ENCODE results near the gene PRMT1. TPM values are rescaled to one million over a fixed set of nuclear protein-coding genes. Genes with fewer than 3 reads are reported as not detected.

PRMT1 gene
- total RNA-seq, 1 experiment from 2014 or later = 527 TPM

DNA sequence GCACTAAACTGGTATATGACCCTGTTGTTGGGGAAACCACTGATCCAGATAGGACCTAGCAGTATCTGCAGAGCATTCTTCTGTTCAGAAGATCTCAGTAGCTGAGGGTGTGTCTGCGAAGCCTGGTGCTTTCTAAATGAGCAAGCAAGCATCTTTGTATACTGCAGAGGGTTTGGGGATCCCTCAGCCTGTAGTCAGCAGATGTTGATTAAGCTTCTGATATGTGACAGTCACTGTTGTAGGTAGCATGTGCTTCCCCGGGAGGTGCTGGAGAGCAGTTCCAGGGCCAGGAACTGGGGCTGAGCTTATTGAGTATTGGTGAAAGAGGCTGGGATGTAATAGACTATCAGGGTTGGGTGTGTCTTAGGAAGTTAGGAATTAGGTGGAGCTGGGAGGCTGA is 33.6 kb upstream of the PRMT1 start:
- POLR2A ChIA-PET = interaction anchor here (0.5 kb wide), 1 partner anchor 27 kb away, joined by 3 read pairs; no protein-coding TSS in a partner anchor
- H3K36me3 Mint-ChIP-seq = peaks cover 14% of the 10 kb centered on the region
- no peak for TF ChIP-seq NFATC4 (CRISPR knock-in tag; IDR thresholded peaks at IDR 0.05)
- TF ChIP-seq, protein P1, sequence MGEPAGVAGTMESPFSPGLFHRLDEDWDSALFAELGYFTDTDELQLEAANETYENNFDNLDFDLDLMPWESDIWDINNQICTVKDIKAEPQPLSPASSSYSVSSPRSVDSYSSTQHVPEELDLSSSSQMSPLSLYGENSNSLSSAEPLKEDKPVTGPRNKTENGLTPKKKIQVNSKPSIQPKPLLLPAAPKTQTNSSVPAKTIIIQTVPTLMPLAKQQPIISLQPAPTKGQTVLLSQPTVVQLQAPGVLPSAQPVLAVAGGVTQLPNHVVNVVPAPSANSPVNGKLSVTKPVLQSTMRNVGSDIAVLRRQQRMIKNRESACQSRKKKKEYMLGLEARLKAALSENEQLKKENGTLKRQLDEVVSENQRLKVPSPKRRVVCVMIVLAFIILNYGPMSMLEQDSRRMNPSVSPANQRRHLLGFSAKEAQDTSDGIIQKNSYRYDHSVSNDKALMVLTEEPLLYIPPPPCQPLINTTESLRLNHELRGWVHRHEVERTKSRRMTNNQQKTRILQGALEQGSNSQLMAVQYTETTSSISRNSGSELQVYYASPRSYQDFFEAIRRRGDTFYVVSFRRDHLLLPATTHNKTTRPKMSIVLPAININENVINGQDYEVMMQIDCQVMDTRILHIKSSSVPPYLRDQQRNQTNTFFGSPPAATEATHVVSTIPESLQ (CRISPR knock-in tag; IDR thresholded peaks at IDR 0.05) = no peak
- TF ChIP-seq, protein P2, sequence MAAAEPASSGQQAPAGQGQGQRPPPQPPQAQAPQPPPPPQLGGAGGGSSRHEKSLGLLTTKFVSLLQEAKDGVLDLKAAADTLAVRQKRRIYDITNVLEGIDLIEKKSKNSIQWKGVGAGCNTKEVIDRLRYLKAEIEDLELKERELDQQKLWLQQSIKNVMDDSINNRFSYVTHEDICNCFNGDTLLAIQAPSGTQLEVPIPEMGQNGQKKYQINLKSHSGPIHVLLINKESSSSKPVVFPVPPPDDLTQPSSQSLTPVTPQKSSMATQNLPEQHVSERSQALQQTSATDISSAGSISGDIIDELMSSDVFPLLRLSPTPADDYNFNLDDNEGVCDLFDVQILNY (CRISPR knock-in tag; IDR thresholded peaks at IDR 0.05) = no peak
- no peak for TF ChIP-seq SMAD3 (CRISPR knock-in tag; IDR thresholded peaks at IDR 0.05; ENCODE audit: borderline replicate concordance)
- peaks cover 13% of the 10 kb centered on the region for H3K27me3 Mint-ChIP-seq (ENCODE audit: low read depth)
- H3K27ac Mint-ChIP-seq = peak overlapping the region; percentile 97
- CTCF ChIA-PET = interaction anchor here (0.9 to 4.7 kb wide), 3 partner anchors 13 to 31 kb away, joined by 3 to 108 read pairs (median 11); partner anchors contain the start of genes BCL2L12, IRF3 and PRMT1
- H3K9me3 Mint-ChIP-seq = no peaks in the 10 kb centered on the region
- H3K4me1 Mint-ChIP-seq = peaks cover 43% of the 10 kb centered on the region
- H3K4me3 Mint-ChIP-seq = peak overlapping the region; percentile 99
- ATAC-seq (no peak), DNase-seq (ENCODE audit: low spot score) (no peak)

DNA sequence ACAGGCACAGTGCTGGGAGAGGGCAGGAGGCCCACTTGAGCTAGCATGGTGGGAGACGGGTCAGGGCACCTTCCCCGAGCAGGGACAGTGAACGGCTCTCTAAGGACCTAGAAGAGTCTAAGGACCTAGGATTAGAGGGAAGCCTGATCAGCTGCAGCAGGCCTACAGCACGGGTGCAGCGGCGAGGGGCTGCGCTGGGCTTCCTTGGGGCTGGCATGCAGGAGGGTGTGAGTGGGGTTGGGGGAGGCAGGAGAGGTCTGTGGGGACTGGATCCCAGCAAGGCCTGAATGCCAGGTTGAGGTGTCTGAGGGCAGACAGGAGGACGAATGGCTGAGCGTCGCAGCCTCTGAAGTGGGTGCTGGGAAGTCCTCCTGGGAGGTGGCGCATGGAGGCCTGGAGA is 31.5 kb upstream of the PRMT1 start:
- ChIA-PET POLR2A (no interaction called here), CTCF (interaction anchor here (0.7 to 1.0 kb wide), 3 partner anchors 19 to 33 kb away, joined by 3 to 4 read pairs (median 3); no protein-coding TSS in a partner anchor)
- H3K27me3 Mint-ChIP-seq (ENCODE audit: low read depth) = no peaks in the 10 kb centered on the region
- DNase-seq (ENCODE audit: low spot score) (no peak), ATAC-seq (no peak)
- H3K27ac Mint-ChIP-seq = peak overlapping the region; percentile 49; the same call in 1 of the 2 replicates
- H3K4me3 Mint-ChIP-seq = no peak overlapping the region
- peaks cover 31% of the 10 kb centered on the region for H3K4me1 Mint-ChIP-seq
- no peak for TF ChIP-seq ZNF138 (CRISPR knock-in tag; conservative IDR thresholded peaks at IDR 0.05)
- no peak for TF ChIP-seq TEAD1 (CRISPR knock-in tag; IDR thresholded peaks at IDR 0.05)
- TF ChIP-seq MYBL2 (CRISPR knock-in tag; IDR thresholded peaks at IDR 0.05) = no peak
- TF ChIP-seq, protein P3, sequence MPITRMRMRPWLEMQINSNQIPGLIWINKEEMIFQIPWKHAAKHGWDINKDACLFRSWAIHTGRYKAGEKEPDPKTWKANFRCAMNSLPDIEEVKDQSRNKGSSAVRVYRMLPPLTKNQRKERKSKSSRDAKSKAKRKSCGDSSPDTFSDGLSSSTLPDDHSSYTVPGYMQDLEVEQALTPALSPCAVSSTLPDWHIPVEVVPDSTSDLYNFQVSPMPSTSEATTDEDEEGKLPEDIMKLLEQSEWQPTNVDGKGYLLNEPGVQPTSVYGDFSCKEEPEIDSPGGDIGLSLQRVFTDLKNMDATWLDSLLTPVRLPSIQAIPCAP (CRISPR knock-in tag; IDR thresholded peaks at IDR 0.05) = no peak
- no peak for TF ChIP-seq NR3C1 (CRISPR knock-in tag; conservative IDR thresholded peaks at IDR 0.05; ENCODE audit: low read depth)
- TF ChIP-seq, protein P4, sequence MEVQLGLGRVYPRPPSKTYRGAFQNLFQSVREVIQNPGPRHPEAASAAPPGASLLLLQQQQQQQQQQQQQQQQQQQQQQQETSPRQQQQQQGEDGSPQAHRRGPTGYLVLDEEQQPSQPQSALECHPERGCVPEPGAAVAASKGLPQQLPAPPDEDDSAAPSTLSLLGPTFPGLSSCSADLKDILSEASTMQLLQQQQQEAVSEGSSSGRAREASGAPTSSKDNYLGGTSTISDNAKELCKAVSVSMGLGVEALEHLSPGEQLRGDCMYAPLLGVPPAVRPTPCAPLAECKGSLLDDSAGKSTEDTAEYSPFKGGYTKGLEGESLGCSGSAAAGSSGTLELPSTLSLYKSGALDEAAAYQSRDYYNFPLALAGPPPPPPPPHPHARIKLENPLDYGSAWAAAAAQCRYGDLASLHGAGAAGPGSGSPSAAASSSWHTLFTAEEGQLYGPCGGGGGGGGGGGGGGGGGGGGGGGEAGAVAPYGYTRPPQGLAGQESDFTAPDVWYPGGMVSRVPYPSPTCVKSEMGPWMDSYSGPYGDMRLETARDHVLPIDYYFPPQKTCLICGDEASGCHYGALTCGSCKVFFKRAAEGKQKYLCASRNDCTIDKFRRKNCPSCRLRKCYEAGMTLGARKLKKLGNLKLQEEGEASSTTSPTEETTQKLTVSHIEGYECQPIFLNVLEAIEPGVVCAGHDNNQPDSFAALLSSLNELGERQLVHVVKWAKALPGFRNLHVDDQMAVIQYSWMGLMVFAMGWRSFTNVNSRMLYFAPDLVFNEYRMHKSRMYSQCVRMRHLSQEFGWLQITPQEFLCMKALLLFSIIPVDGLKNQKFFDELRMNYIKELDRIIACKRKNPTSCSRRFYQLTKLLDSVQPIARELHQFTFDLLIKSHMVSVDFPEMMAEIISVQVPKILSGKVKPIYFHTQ (CRISPR knock-in tag; IDR thresholded peaks at IDR 0.05) = no peak
- no peak for TF ChIP-seq KAT7 (CRISPR knock-in tag; IDR thresholded peaks at IDR 0.05; ENCODE audit: borderline replicate concordance)
- no peak for TF ChIP-seq SP1 (CRISPR knock-in tag; conservative IDR thresholded peaks at IDR 0.05)
- TF ChIP-seq TEAD4 (CRISPR knock-in tag; IDR thresholded peaks at IDR 0.05) = no peak
- TF ChIP-seq RORB (CRISPR knock-in tag; IDR thresholded peaks at IDR 0.05) = no peak
- no peak for TF ChIP-seq ZNF317 (CRISPR knock-in tag; IDR thresholded peaks at IDR 0.05; ENCODE audit: borderline replicate concordance, low read depth)
- TF ChIP-seq FOXP1 (CRISPR knock-in tag; IDR thresholded peaks at IDR 0.05; ENCODE audit: borderline replicate concordance) = no peak
- TF ChIP-seq, protein P5, sequence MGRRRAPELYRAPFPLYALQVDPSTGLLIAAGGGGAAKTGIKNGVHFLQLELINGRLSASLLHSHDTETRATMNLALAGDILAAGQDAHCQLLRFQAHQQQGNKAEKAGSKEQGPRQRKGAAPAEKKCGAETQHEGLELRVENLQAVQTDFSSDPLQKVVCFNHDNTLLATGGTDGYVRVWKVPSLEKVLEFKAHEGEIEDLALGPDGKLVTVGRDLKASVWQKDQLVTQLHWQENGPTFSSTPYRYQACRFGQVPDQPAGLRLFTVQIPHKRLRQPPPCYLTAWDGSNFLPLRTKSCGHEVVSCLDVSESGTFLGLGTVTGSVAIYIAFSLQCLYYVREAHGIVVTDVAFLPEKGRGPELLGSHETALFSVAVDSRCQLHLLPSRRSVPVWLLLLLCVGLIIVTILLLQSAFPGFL (CRISPR knock-in tag; IDR thresholded peaks at IDR 0.05; ENCODE audit: borderline replicate concordance) = no peak
- TF ChIP-seq ZNF423 (CRISPR knock-in tag; IDR thresholded peaks at IDR 0.05) = no peak
- TF ChIP-seq RELA (CRISPR knock-in tag; IDR thresholded peaks at IDR 0.05; ENCODE audit: borderline replicate concordance) = no peak
- TF ChIP-seq ZNF416 (CRISPR knock-in tag; IDR thresholded peaks at IDR 0.05) = no peak
- TF ChIP-seq, protein P6, sequence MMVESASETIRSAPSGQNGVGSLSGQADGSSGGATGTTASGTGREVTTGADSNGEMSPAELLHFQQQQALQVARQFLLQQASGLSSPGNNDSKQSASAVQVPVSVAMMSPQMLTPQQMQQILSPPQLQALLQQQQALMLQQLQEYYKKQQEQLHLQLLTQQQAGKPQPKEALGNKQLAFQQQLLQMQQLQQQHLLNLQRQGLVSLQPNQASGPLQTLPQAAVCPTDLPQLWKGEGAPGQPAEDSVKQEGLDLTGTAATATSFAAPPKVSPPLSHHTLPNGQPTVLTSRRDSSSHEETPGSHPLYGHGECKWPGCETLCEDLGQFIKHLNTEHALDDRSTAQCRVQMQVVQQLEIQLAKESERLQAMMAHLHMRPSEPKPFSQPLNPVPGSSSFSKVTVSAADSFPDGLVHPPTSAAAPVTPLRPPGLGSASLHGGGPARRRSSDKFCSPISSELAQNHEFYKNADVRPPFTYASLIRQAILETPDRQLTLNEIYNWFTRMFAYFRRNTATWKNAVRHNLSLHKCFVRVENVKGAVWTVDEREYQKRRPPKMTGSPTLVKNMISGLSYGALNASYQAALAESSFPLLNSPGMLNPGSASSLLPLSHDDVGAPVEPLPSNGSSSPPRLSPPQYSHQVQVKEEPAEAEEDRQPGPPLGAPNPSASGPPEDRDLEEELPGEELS (CRISPR knock-in tag; IDR thresholded peaks at IDR 0.05) = no peak
- TF ChIP-seq FOXJ3 (CRISPR knock-in tag; IDR thresholded peaks at IDR 0.05; ENCODE audit: borderline replicate concordance) = no peak
- TF ChIP-seq ZNF121 (CRISPR knock-in tag; IDR thresholded peaks at IDR 0.05) = no peak
- TF ChIP-seq GTF2I (CRISPR knock-in tag; conservative IDR thresholded peaks at IDR 0.05) = no peak
- peaks cover 26% of the 10 kb centered on the region for H3K36me3 Mint-ChIP-seq
- no peaks in the 10 kb centered on the region for H3K9me3 Mint-ChIP-seq

All from WTC11 (cell line).